GM23248 (cell line): Measurements from ENCODE around the gene GAMT. TPM values are rescaled to one million over a fixed set of nuclear protein-coding genes. Genes with fewer than 3 reads are reported as not detected.

Experiments
- DNase-seq: peaks from one replicate; pipeline ENCODE4 v3.0.0-alpha.2; 2015
- H2AFZ ChIP-seq: fragments of 200-600 bp; sonication (generic); 2 replicates; pipeline ENCODE4 v1.6.1; 2016; ENCODE audit warnings: antibody characterized with exemption
- H3F3A ChIP-seq: fragments of 200-600 bp; sonication (generic); 2 replicates; pipeline ENCODE4 v1.6.1; 2016; ENCODE audit warnings: mild to moderate bottlenecking, antibody characterized with exemption, mixed run types; ENCODE audit not compliant: insufficient read depth
- H3K27ac ChIP-seq: fragments of 200-600 bp; sonication (generic); 2 replicates; pipeline ENCODE4 v1.5.1; 2016; ENCODE audit warnings: mild to moderate bottlenecking
- H3K27me3 ChIP-seq: fragments of 200-600 bp; sonication (generic); replicated peaks from 2 replicates; pipeline ENCODE4 v1.6.1; 2016; ENCODE audit warnings: mild to moderate bottlenecking; ENCODE audit not compliant: insufficient read depth
- H3K36me3 ChIP-seq: fragments of 200-600 bp; sonication (generic); 2 replicates; pipeline ENCODE4 v1.6.1; 2016; ENCODE audit warnings: low read depth, mild to moderate bottlenecking
- H3K4me1 ChIP-seq: fragments of 200-600 bp; sonication (generic); 2 replicates; pipeline ENCODE4 v1.6.1; 2016; ENCODE audit warnings: mild to moderate bottlenecking; ENCODE audit not compliant: insufficient read depth
- H3K4me2 ChIP-seq: fragments of 200-600 bp; sonication (generic); one replicate; pipeline ENCODE4 v1.6.1; 2016; ENCODE audit warnings: mild to moderate bottlenecking; ENCODE audit not compliant: unreplicated experiment
- H3K4me3 ChIP-seq: fragments of 200-600 bp; sonication (generic); 2 replicates; pipeline ENCODE4 v1.5.1; 2016; ENCODE audit warnings: mild to moderate bottlenecking
- H3K79me2 ChIP-seq: fragments of 200-600 bp; sonication (generic); 2 replicates; pipeline ENCODE4 v1.6.1; 2016; ENCODE audit warnings: mild to moderate bottlenecking; ENCODE audit not compliant: insufficient read depth
- H3K9ac ChIP-seq: fragments of 200-600 bp; sonication (generic); 2 replicates; pipeline ENCODE4 v1.6.1; 2016; ENCODE audit warnings: mild to moderate bottlenecking
- H3K9me2 ChIP-seq: fragments of 200-600 bp; sonication (generic); 2 replicates; pipeline ENCODE4 v1.6.1; 2016; ENCODE audit warnings: mixed run types, mild to moderate bottlenecking, moderate library complexity; ENCODE audit not compliant: insufficient read depth
- H3K9me3 ChIP-seq: fragments of 200-600 bp; sonication (generic); one replicate; pipeline ENCODE4 v1.6.1; 2017; ENCODE audit warnings: low read depth
- H4K20me1 ChIP-seq: fragments of 200-600 bp; sonication (generic); 2 replicates; pipeline ENCODE4 v1.6.0; 2016; ENCODE audit not compliant: insufficient read depth
- EZH2 ChIP-seq: fragments of 200-600 bp; sonication (generic); IDR thresholded peaks from 2 replicates; pipeline ENCODE4 v1.6.1; 2018; ENCODE audit warnings: antibody characterized with exemption, mild to moderate bottlenecking; ENCODE audit not compliant: insufficient read depth, poor library complexity, severe bottlenecking
- EZH2phosphoT487 ChIP-seq: fragments of 200-600 bp; sonication (generic); IDR thresholded peaks from 2 replicates; pipeline ENCODE4 v1.6.1; 2018; ENCODE audit warnings: antibody characterized with exemption, moderate library complexity, mild to moderate bottlenecking, low read depth; ENCODE audit not compliant: insufficient read depth
- WGBS, 2 experiments: methylation state at CpG; one replicate each; pipeline ENCODE4 v1.1.6; 2015 to 2017; ENCODE audit warnings: low lambda C conversion rate in 2 of 2, low coverage in 1 of 2; ENCODE audit errors: missing lambda C conversion rate in 2 of 2; 5-methylcytosine and 5-hydroxymethylcytosine counted together
- in situ Hi-C: fragments of 300-500 bp; cut with MboI; formaldehyde crosslinking; loops from 2 replicates; pipeline ENCODE4 v1.15.0; 2020
- polyA plus RNA-seq: library from polyadenylated mRNA; unstranded; fragments of >200 nt; fragmentation: Nextera tagmentation; extraction: Ambion mirVana; gene quantifications from 2 replicates; pipeline ENCODE4 v1.2.1, GENCODE V29; 2016
- total RNA-seq: library from RNA; depleted of rRNA; stranded (reverse); fragments of >200 nt; shearing (Covaris generic); gene quantifications from 2 replicates; pipeline ENCODE4 v1.2.3, GENCODE V29; 2014

Gene GAMT
- total and polyA plus RNA-seq, 2 experiments from 2014 or later = 43.1 to 43.7 TPM

DNA sequence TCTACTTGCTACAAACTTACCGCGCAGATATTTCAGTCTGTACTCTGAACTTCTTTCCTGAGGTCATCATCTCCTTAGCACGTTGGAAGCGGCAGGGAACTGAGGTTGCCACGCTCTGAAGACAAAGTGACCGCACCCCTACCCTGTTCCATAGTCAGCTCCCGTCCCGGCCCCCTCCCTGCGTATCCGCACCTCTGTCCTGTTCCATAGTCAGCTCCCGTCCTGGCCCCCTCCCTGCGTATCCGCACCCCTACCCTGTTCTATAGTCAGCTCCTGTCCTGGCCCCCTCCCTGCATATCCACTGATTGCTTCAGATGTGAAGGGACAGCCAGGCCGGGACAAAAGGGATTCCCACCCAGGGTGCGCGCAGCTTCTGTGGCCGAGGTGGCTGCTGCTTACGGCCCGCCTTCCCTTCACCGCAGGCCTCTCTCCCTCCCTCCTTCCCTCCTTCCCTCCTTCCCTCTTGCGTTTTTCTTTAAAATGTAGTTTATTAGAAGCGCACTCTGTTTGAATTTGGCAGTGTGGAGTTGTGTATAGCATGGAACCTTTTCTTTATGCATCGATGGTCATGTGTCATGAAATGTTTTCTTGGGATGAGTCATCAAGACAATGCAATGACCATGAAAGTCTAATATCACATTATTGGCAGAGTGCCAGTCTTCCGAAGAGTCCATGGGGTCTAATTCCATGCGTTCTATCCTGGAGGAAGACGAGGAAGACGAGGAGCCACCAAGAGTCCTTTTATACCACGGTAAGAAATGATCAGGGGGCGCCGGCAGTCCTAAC is 39.5 kb downstream of the GAMT start:
- peak; percentile 77 for DNase-seq
- no peak for TF ChIP-seq EZH2phosphoT487
- no peak for TF ChIP-seq EZH2
- Histone ChIP-seq H3K27ac (peak overlapping the region; percentile 97), H3K4me2 (peak overlapping the region; percentile 85), H3K79me2 (peaks cover 36% of the 10 kb centered on the region), H3K27me3 (no peaks in the 10 kb centered on the region), H3K4me1 (peaks cover 22% of the 10 kb centered on the region), H3K9me2 (no peaks in the 10 kb centered on the region), H3F3A (peaks cover 33% of the 10 kb centered on the region), H3K4me3 (peak overlapping the region; percentile 71), H3K36me3 (peaks cover 31% of the 10 kb centered on the region; the same call in 1 of the 2 replicates), H4K20me1 (no peaks in the 10 kb centered on the region), H2AFZ (peak overlapping the region; percentile 16; the same call in 1 of the 2 replicates), H3K9ac (peak overlapping the region; percentile 84), H3K9me3 (no peaks in the 10 kb centered on the region)
- in situ Hi-C loops = no loop called here
- 29 to 30% methylated on average over 24 to 30 of the region's 30 CpGs for WGBS, 2 experiments

DNA sequence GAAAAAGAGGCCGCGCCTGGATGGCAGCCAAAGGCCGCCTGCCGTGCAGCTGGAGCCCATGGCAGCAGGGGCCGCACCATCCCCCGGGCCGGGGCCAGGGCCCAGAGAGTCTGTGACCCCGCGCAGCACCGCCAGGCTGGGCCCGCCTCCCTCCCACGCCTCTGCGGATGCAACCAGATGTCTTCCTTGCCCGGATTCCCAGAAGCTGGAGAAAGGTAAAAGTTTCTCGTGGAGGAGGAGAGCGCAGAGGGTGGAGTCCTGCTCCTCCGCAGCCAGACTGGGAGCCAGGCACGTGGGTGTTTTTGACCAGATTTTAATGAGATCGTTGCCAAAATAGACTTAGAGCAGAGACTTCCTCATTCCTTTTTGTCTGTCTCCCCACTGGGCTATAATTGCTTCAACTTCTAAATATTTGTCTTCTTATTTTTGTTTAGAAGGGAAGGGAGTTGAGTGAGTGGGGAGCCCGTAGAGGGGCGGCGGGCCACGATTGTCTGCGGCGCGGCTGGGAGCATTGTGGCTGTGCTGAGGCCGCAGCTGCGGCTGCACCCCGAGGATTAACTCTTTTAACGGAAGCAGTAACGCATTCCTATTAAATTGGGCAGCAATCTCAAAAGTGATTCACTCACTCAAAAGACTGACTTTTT is 40.4 kb downstream of the GAMT start:
- whole genome bisulfite sequencing, 2 experiments = 0 to 1% methylated on average over 31 of the region's 31 CpGs
- peaks cover 45% of the 10 kb centered on the region for H3K79me2 ChIP-seq
- H3K36me3 ChIP-seq = peaks cover 31% of the 10 kb centered on the region; the same call in 1 of the 2 replicates
- no peaks in the 10 kb centered on the region for H4K20me1 ChIP-seq
- in situ Hi-C loops = no loop called here
- TF ChIP-seq EZH2phosphoT487 (no peak), EZH2 (no peak)
- peak overlapping the region; percentile 73 for H2AFZ ChIP-seq
- H3K9me3 ChIP-seq = no peaks in the 10 kb centered on the region
- H3K4me1 ChIP-seq = peaks cover 30% of the 10 kb centered on the region
- peak overlapping the region; percentile 84 for H3K9ac ChIP-seq
- peak overlapping the region; percentile 97 for H3K27ac ChIP-seq
- no peaks in the 10 kb centered on the region for H3K27me3 ChIP-seq
- peaks cover 38% of the 10 kb centered on the region for H3F3A ChIP-seq
- no peaks in the 10 kb centered on the region for H3K9me2 ChIP-seq
- H3K4me2 ChIP-seq = peak overlapping the region; percentile 85
- peak; percentile 91 for DNase-seq
- H3K4me3 ChIP-seq = peak overlapping the region; percentile 71

DNA sequence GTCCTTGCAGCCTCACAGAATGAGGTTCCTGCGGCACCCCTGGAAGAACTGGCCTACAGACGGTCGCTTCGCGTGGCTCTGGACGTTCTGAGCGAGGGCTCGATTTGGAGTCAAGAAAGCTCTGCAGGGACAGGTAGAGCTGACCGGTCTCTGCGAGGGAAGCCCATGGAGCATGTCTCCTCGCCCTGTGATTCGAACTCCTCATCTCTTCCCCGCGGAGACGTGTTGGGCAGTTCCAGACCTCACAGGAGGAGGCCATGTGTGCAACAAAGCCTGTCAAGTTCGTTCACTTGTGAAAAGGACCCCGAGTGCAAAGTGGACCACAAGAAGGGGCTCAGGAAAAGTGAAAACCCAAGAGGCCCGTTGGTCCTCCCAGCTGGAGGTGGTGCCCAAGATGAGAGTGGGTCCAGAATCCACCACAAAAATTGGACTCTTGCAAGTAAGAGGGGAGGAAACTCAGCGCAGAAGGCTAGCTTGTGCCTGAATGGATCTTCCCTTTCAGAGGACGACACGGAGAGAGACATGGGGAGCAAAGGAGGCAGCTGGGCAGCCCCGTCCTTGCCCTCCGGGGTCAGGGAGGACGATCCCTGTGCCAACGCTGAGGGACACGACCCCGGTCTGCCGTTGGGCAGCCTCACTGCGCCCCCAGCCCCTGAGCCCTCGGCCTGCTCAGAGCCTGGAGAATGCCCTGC is 41.1 kb downstream of the GAMT start:
- Histone ChIP-seq H3K36me3 (peaks cover 30% of the 10 kb centered on the region; the same call in 1 of the 2 replicates), H3K79me2 (peaks cover 52% of the 10 kb centered on the region), H3K27ac (peak overlapping the region; percentile 97), H4K20me1 (no peaks in the 10 kb centered on the region), H3K27me3 (no peaks in the 10 kb centered on the region), H3K4me1 (peaks cover 30% of the 10 kb centered on the region), H2AFZ (peak overlapping the region; percentile 73), H3F3A (peaks cover 38% of the 10 kb centered on the region), H3K9me2 (no peaks in the 10 kb centered on the region), H3K9ac (peak overlapping the region; percentile 84), H3K4me3 (peak overlapping the region; percentile 71), H3K9me3 (no peaks in the 10 kb centered on the region), H3K4me2 (peak overlapping the region; percentile 85)
- 60 to 64% methylated on average over 30 of the region's 30 CpGs for WGBS, 2 experiments
- TF ChIP-seq EZH2 (no peak), EZH2phosphoT487 (no peak)
- in situ Hi-C loops = no loop called here
- DNase-seq = no peak

DNA sequence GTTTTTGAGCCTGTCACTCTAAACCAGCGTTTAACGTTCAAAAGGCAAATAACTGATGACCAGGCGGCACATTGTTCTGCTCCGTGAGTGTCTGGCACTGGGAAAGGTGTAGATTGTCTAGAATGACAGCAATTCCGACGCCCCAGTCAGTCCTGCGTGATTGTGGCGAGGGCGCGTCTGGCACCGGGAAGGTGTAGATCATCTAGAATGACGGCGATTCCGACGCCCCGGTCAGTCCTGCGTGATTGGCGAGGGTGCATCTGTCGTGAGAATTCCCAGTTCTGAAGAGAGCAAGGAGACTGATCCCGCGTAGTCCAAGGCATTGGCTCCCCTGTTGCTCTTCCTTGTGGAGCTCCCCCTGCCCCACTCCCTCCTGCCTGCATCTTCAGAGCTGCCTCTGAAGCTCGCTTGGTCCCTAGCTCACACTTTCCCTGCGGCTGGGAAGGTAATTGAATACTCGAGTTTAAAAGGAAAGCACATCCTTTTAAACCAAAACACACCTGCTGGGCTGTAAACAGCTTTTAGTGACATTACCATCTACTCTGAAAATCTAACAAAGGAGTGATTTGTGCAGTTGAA is 43.7 kb downstream of the GAMT start:
- Histone ChIP-seq H3K79me2 (peaks cover 29% of the 10 kb centered on the region), H2AFZ (no peak overlapping the region), H3K27me3 (no peaks in the 10 kb centered on the region), H3F3A (peaks cover 36% of the 10 kb centered on the region), H3K36me3 (peaks cover 8% of the 10 kb centered on the region; the same call in 1 of the 2 replicates), H3K27ac (no peak overlapping the region), H3K4me2 (no peak overlapping the region), H3K9me3 (no peaks in the 10 kb centered on the region), H3K9ac (no peak overlapping the region), H3K4me1 (peaks cover 35% of the 10 kb centered on the region), H4K20me1 (no peaks in the 10 kb centered on the region), H3K9me2 (no peaks in the 10 kb centered on the region), H3K4me3 (no peak overlapping the region)
- in situ Hi-C loops = no loop called here
- no peak for DNase-seq
- no peak for TF ChIP-seq EZH2
- no peak for TF ChIP-seq EZH2phosphoT487
- 92 to 93% methylated on average over 24 of the region's 24 CpGs for WGBS, 2 experiments
